ENCODE measurements around the gene AK8. TPM values are rescaled to one million over a fixed set of nuclear protein-coding genes. Genes with fewer than 3 reads are reported as not detected.

AK8 gene
- total and polyA plus RNA-seq, 2 of the 4 experiments (the other 2 are of a cell fraction), result under 0.01 to 0.09 TPM

- ATAC-seq (ENCODE audit: low read depth), result no peak
- Histone ChIP-seq H3K27me3 (ENCODE audit: control insufficient read depth, insufficient read depth, low read length) (peaks cover 53% of the 10 kb centered on the region), H2AK9ac (replicated peaks; ENCODE audit: low read depth, low read length, poor library complexity) (no peak overlapping the region), H3K9me3 (ENCODE audit: control insufficient read depth, insufficient read depth, low read length) (no peaks in the 10 kb centered on the region), H3K4ac (ENCODE audit: low read depth, low read length) (no peak overlapping the region), H2AK5ac (ENCODE audit: low read depth, low read length) (no peak overlapping the region), H3K79me1 (ENCODE audit: low read depth in 1 of 2, low read length in 2 of 2) (no peaks in the 10 kb centered on the region), H2BK5ac (ENCODE audit: low read depth, low read length, poor library complexity, severe bottlenecking) (no peak overlapping the region), H3K23ac (ENCODE audit: low read depth, low read length) (no peak overlapping the region), H3K36me3 (ENCODE audit: control insufficient read depth, insufficient read depth, low read length) (no peaks in the 10 kb centered on the region), H3K4me2 (ENCODE audit: low read depth, low read length) (no peak overlapping the region), H3K56ac (ENCODE audit: extremely low read depth, insufficient read depth, low read length) (no peak overlapping the region), H3K27ac (ENCODE audit: insufficient read depth, low read length) (no peak overlapping the region), H3K18ac (ENCODE audit: low read depth, low read length) (no peak overlapping the region), H2BK20ac (ENCODE audit: low read depth, low read length) (no peak overlapping the region), H3K9me1 (ENCODE audit: insufficient read depth, low read length) (no peaks in the 10 kb centered on the region), H3K9ac (ENCODE audit: low read depth, low read length) (no peak overlapping the region), H4K8ac (ENCODE audit: low read depth in 2 of 2, low read length in 2 of 2) (no peak overlapping the region), H3K14ac (replicated peaks; ENCODE audit: low read depth, low read length) (no peak overlapping the region), H3K4me3 (ENCODE audit: insufficient read depth, low read depth, low read length) (no peak overlapping the region), H2AFZ (replicated peaks; ENCODE audit: low read length, poor library complexity) (no peak overlapping the region), H4K5ac (ENCODE audit: low read depth, low read length) (no peak overlapping the region), H2BK15ac (ENCODE audit: low read depth, low read length) (no peak overlapping the region), H2BK120ac (ENCODE audit: low read depth, low read length) (no peak overlapping the region), H3K4me1 (ENCODE audit: control insufficient read depth, insufficient read depth, low read length) (no peaks in the 10 kb centered on the region), H4K91ac (ENCODE audit: insufficient read depth, low read depth, low read length) (no peak overlapping the region), H4K20me1 (ENCODE audit: insufficient read depth, low read length) (no peaks in the 10 kb centered on the region)
- no peak for DNase-seq
- in situ Hi-C loops (cut with MboI; ENCODE audit: low sequenced_read_pairs) (no loop called here), intact Hi-C loops (cut with micrococcal nuclease) (no loop called here), dilution Hi-C loops (cut with HindIII; ENCODE audit: low sequenced_read_pairs, unreplicated experiment) (no loop called here)
- POLR2A ChIA-PET (ENCODE audit: unreplicated experiment), result no interaction called here
- no CpG with 5 or more reads among the region's 11 CpGs for WGBS, 2 experiments (ENCODE audit: extremely low coverage in 2 of 2, insufficient read length in 1 of 2)
- no TSS peak for BruUV-seq (replicated peaks)
- CTCF ChIA-PET, result no interaction called here
- TF ChIP-seq RFX5 (IDR thresholded peaks at IDR 0.05; ENCODE audit: low read depth, low read length) (no peak), CHD1 (IDR thresholded peaks at IDR 0.05; ENCODE audit: low read depth, low read length) (no peak), RAD21 (IDR thresholded peaks at IDR 0.05; ENCODE audit: low read length) (no peak), POLR2A (IDR thresholded peaks at IDR 0.05; ENCODE audit: low read depth, low read length) (no peak), BHLHE40 (IDR thresholded peaks at IDR 0.05; ENCODE audit: low read depth, low read length) (no peak), MXI1 (IDR thresholded peaks at IDR 0.05; ENCODE audit: borderline replicate concordance, low read depth, low read length) (no peak), FOS (IDR thresholded peaks at IDR 0.05; ENCODE audit: low read depth, low read length) (no peak), MAFK (IDR thresholded peaks at IDR 0.05; ENCODE audit: low read depth, low read length) (no peak), RCOR1 (IDR thresholded peaks at IDR 0.05; ENCODE audit: insufficient replicate concordance, low read length) (no peak), USF2 (IDR thresholded peaks at IDR 0.05; ENCODE audit: low read depth, low read length) (no peak), MAZ (IDR thresholded peaks at IDR 0.05; ENCODE audit: borderline replicate concordance, low read depth, low read length) (no peak), CEBPB (IDR thresholded peaks at IDR 0.05; ENCODE audit: low read depth, low read length) (no peak), NFE2L2 (IDR thresholded peaks at IDR 0.05; ENCODE audit: low read depth, low read length) (no peak), CTCF (conservative IDR thresholded peaks at IDR 0.05; ENCODE audit: low read depth, low read length) (no peak), SMC3 (IDR thresholded peaks at IDR 0.05; ENCODE audit: low read depth, low read length) (no peak), ELK1 (IDR thresholded peaks at IDR 0.05; ENCODE audit: borderline replicate concordance, low read depth, low read length) (no peak)
Measured at GRCh38 chr9:132810314-132810713, 67.8 kb downstream of the AK8 start.

Data from IMR-90 (cell line).